H1 (cell line): ENCODE results near the gene NPPA. TPM values are rescaled to one million over a fixed set of nuclear protein-coding genes. Genes with fewer than 3 reads are reported as not detected.

Source experiments
- CTCF ChIA-PET: fragments of 300-600 bp; sonication (Branson Sonifier 250); formaldehyde crosslinking; loops from one replicate; lab custom pipeline; 2021; ENCODE audit not compliant: partially characterized antibody; lab: Charles Lee
- POLR2A ChIA-PET: fragments of 300-600 bp; sonication (Branson Sonifier 250); formaldehyde crosslinking; loops from one replicate; lab custom pipeline; 2021; ENCODE audit warnings: inconsistent platforms; ENCODE audit not compliant: partially characterized antibody; lab: Charles Lee
- DNase-seq, 2 experiments: peaks; one replicate each; pipeline versions ENCODE4 v3.0.0 to v3.0.0-alpha.2; 2010 to 2022; ENCODE audit warnings: low spot score in 2 of 2, low read depth in 1 of 2, mixed read lengths in 1 of 2
- FAIRE-seq: peaks from 2 replicates; lab custom pipeline; 2011; peaks lifted over from hg19 to GRCh38; lab: Jason Lieb, UNC
- H2AFZ ChIP-seq: 2 replicates; pipeline ENCODE4 v1.8.1; 2012; ENCODE audit warnings: low read length, inconsistent platforms
- H2AK5ac ChIP-seq: 2 replicates; pipeline ENCODE4 v1.6.1; 2013; ENCODE audit warnings: low read depth, low read length
- H2BK120ac ChIP-seq: replicated peaks from 2 replicates; pipeline ENCODE3; 2013; ENCODE audit warnings: low read depth, low read length, inconsistent platforms
- H2BK12ac ChIP-seq: 2 replicates; pipeline ENCODE4 v1.6.1; 2013; ENCODE audit warnings: low read depth, low read length
- H2BK15ac ChIP-seq: 2 replicates; pipeline ENCODE4 v1.6.1; 2013; ENCODE audit warnings: low read length
- H2BK20ac ChIP-seq: 2 replicates; pipeline ENCODE4 v1.6.1; 2013; ENCODE audit warnings: low read length
- H2BK5ac ChIP-seq: 2 replicates; pipeline ENCODE4 v1.6.1; 2013; ENCODE audit warnings: low read depth, low read length
- H3K14ac ChIP-seq: 2 replicates; pipeline ENCODE4 v1.6.1; 2013; ENCODE audit warnings: inconsistent platforms; ENCODE audit not compliant: insufficient read length
- H3K18ac ChIP-seq: 2 replicates; pipeline ENCODE4 v1.6.1; 2013; ENCODE audit warnings: low read length; ENCODE audit errors: extremely low read depth
- H3K23ac ChIP-seq: 2 replicates; pipeline ENCODE4 v1.6.1; 2013; ENCODE audit warnings: inconsistent platforms; ENCODE audit not compliant: insufficient read length
- H3K23me2 ChIP-seq: 2 replicates; pipeline ENCODE4 v1.6.1; 2013; ENCODE audit warnings: low read depth, low read length
- H3K27ac ChIP-seq: 2 replicates; pipeline ENCODE4 v1.6.1; 2011; ENCODE audit warnings: low read depth, low read length, inconsistent platforms
- H3K27me3 ChIP-seq, 4 experiments: replicated peaks in 1 of 4; 1 replicate in 1 of 4; 2 replicates in 3 of 4; pipeline versions ENCODE4 v1.6.1 to v1.8.1; 2011 to 2013; ENCODE audit warnings: low read length in 3 of 4, mild to moderate bottlenecking in 3 of 4, inconsistent platforms in 2 of 4, mixed read lengths in 2 of 4, moderate library complexity in 1 of 4; ENCODE audit not compliant: control insufficient read depth in 3 of 4, insufficient read depth in 3 of 4; ENCODE audit errors: extremely low read depth in 1 of 4
- H3K36me3 ChIP-seq, 4 experiments: 2 replicates each; pipeline versions ENCODE4 v1.6.1 to v1.8.1; 2011 to 2013; ENCODE audit warnings: mild to moderate bottlenecking in 4 of 4, low read length in 3 of 4, moderate library complexity in 2 of 4, control low read depth in 1 of 4, inconsistent platforms in 1 of 4; ENCODE audit not compliant: insufficient read depth in 4 of 4, control insufficient read depth in 2 of 4
- H3K4ac ChIP-seq: replicated peaks from 2 replicates; pipeline ENCODE3; 2013; ENCODE audit warnings: low read length, low read depth, mixed read lengths, inconsistent platforms; ENCODE audit not compliant: insufficient read length
- H3K4me1 ChIP-seq, 4 experiments: replicated peaks in 1 of 4; 1 replicate in 1 of 4; 2 replicates in 3 of 4; pipeline versions ENCODE4 v1.6.1 to v1.8.1; 2011 to 2013; ENCODE audit warnings: low read length in 3 of 4, inconsistent platforms in 2 of 4, mixed read lengths in 1 of 4; ENCODE audit not compliant: insufficient read depth in 4 of 4, control insufficient read depth in 3 of 4
- H3K4me2 ChIP-seq, 2 experiments: 2 replicates each; pipeline versions ENCODE4 v1.6.1 to v1.8.1; 2011 to 2013; ENCODE audit warnings: low read depth in 2 of 2, low read length in 2 of 2, control low read depth in 1 of 2, inconsistent platforms in 1 of 2, mild to moderate bottlenecking in 1 of 2; ENCODE audit not compliant: insufficient read depth in 1 of 2
- H3K4me3 ChIP-seq, 4 experiments: fragments of 200-600, 300-600 bp in 1 of 4; sonication (generic), shearing (Covaris generic), sonication (Bioruptor Twin) in 1 of 4; 2 replicates each; pipeline versions ENCODE4 v1.5.1 to v1.8.1; 2011 to 2016; ENCODE audit warnings: low read length in 4 of 4, low read depth in 3 of 4, control low read depth in 2 of 4, inconsistent platforms in 2 of 4, mild to moderate bottlenecking in 2 of 4, mixed read lengths in 1 of 4, moderate library complexity in 1 of 4; ENCODE audit not compliant: insufficient read depth in 2 of 4; ENCODE audit errors: extremely low read depth in 1 of 4
- H3K56ac ChIP-seq: replicated peaks from 2 replicates; pipeline ENCODE3; 2013; ENCODE audit warnings: low read depth, mild to moderate bottlenecking, mixed read lengths, low read length, inconsistent platforms; ENCODE audit not compliant: insufficient read length
- H3K79me1 ChIP-seq: 2 replicates; pipeline ENCODE4 v1.6.1; 2013; ENCODE audit warnings: low read depth, low read length, control low read depth
- H3K79me2 ChIP-seq, 2 experiments: 2 replicates each; pipeline versions ENCODE4 v1.6.1 to v1.8.1; 2012 to 2013; ENCODE audit warnings: low read length in 2 of 2, mild to moderate bottlenecking in 2 of 2, inconsistent platforms in 1 of 2; ENCODE audit not compliant: insufficient read depth in 2 of 2, control insufficient read depth in 1 of 2
- H3K9ac ChIP-seq, 4 experiments: replicated peaks in 1 of 4; 1 replicate in 1 of 4; 2 replicates in 3 of 4; pipeline versions ENCODE4 v1.6.1 to v1.8.1; 2011 to 2013; ENCODE audit warnings: low read depth in 3 of 4, low read length in 3 of 4, control low read depth in 2 of 4, mild to moderate bottlenecking in 2 of 4, moderate library complexity in 2 of 4, inconsistent platforms in 1 of 4; ENCODE audit errors: extremely low read depth in 1 of 4
- H3K9me3 ChIP-seq, 2 experiments: 2 replicates each; pipeline versions ENCODE4 v1.6.1 to v1.8.1; 2012 to 2013; ENCODE audit warnings: mild to moderate bottlenecking in 2 of 2, moderate library complexity in 2 of 2, control low read depth in 1 of 2, inconsistent platforms in 1 of 2, low read depth in 1 of 2, low read length in 1 of 2, mixed read lengths in 1 of 2; ENCODE audit not compliant: insufficient read depth in 2 of 2
- H4K20me1 ChIP-seq, 2 experiments: replicated peaks in 1 of 2; 2 replicates each; pipeline versions ENCODE3 to v1.8.1; 2011 to 2013; ENCODE audit warnings: inconsistent platforms in 2 of 2, low read length in 2 of 2, mild to moderate bottlenecking in 1 of 2; ENCODE audit not compliant: insufficient read depth in 2 of 2, control insufficient read depth in 1 of 2
- H4K5ac ChIP-seq: 2 replicates; pipeline ENCODE4 v1.6.1; 2013; ENCODE audit warnings: low read length, low read depth, mixed read lengths, inconsistent platforms; ENCODE audit not compliant: insufficient read length
- H4K8ac ChIP-seq: 2 replicates; pipeline ENCODE4 v1.8.0; 2013; ENCODE audit warnings: mild to moderate bottlenecking, moderate library complexity, low read length, inconsistent platforms; ENCODE audit not compliant: insufficient read depth; ENCODE audit errors: extremely low read depth
- H4K91ac ChIP-seq: replicated peaks from 2 replicates; pipeline ENCODE3; 2013; ENCODE audit warnings: low read length, mixed read lengths, inconsistent platforms; ENCODE audit not compliant: insufficient read length
- JUND ChIP-seq: IDR thresholded peaks from 2 replicates; pipeline ENCODE4 v1.6.1; 2011; ENCODE audit warnings: mild to moderate bottlenecking, improper control_type of control experiment, low read length
- RAD21 ChIP-seq, 2 experiments: IDR thresholded peaks in 1 of 2; conservative IDR thresholded peaks in 1 of 2; 2 replicates each; pipeline ENCODE4 v1.6.1; 2011; ENCODE audit warnings: low read depth in 2 of 2, low read length in 2 of 2, improper control_type of control experiment in 1 of 2, inconsistent platforms in 1 of 2, mild to moderate bottlenecking in 1 of 2, moderate library complexity in 1 of 2
- RXRA ChIP-seq: IDR thresholded peaks from 2 replicates; pipeline ENCODE4 v1.6.1; 2011; ENCODE audit warnings: low read depth, mild to moderate bottlenecking, low read length, moderate library complexity; ENCODE audit not compliant: insufficient read depth
- WGBS, 2 experiments: shearing (Covaris generic) in 1 of 2; methylation state at CpG; one replicate each; pipeline versions ENCODE4 v1.1.6 to v1.1.7; 2013 to 2015; ENCODE audit warnings: low lambda C conversion rate in 2 of 2, mixed read lengths in 2 of 2, inconsistent platforms in 1 of 2, low coverage in 1 of 2, missing lambda C conversion rate in 1 of 2; ENCODE audit not compliant: insufficient replicate concordance in 2 of 2, insufficient coverage in 1 of 2, insufficient read length in 1 of 2; ENCODE audit errors: extremely low coverage in 1 of 2, missing lambda C conversion rate in 1 of 2; 5-methylcytosine and 5-hydroxymethylcytosine counted together
- polyA plus RNA-seq, 7 experiments: library from polyadenylated mRNA; depleted of rRNA in 3 of 7; stranded (reverse) in 5 of 7; unstranded in 2 of 7; fragments of >200 nt in 5 of 7; fragments of 200-250 nt in 2 of 7; gene quantifications; 1 replicate in 5 of 7; 2 replicates in 1 of 7; 4 replicates in 1 of 7; pipeline versions ENCODE4 v1.2.1 to v1.2.3, GENCODE V29; 2011 to 2013; ENCODE audit warnings: missing spikeins in 2 of 7, mixed read lengths in 2 of 7
- total RNA-seq: library from RNA; stranded (reverse); fragmentation: NEBNext Ultra II Directional; extraction: Animal tissue kit (Norgen Biotek cat#: 25700); gene quantifications from 2 replicates; pipeline ENCODE4 v1.2.1, GENCODE V29; 2021

NPPA gene
- total and polyA plus RNA-seq, 2 of the 8 experiments (the other 6 are each of a cell fraction or from before 2014, with no cell fraction given): not detected

DNA sequence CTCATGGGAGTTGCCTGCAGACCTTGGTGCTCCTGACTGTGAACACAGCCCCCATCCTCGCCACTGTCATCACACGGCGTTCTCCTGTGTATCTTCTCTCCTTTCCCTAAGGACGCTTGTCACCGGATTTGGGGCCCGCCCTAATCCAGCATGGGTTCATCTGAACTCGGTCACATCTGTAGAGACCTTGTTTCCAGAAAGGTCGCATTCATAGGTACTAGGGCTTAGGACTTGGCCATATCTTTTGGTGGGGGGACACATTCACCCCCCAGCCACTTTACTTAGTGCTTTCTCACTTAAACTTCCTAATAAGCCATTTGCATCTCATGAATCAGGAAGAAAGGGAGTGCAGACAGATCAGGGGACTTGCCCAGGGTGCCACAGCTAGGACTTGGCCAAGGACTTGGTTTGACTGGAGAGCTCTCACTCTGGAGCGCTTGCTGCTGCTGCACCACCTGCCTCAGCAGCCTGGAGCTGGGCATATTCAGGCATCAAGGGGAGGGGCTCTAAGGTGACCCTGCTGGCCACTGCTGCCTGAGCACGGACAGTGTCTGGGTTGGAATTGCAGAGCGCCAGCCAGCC is 9.7 kb downstream of the NPPA start:
- no peak overlapping the region for H3K14ac ChIP-seq
- H3K36me3 ChIP-seq: peaks cover 56 to 89% (median 84%) of the 10 kb centered on the region in 4 experiments
- ChIA-PET CTCF (interaction anchor here (0.7 to 8.8 kb wide), 36 partner anchors 9 to 303 kb away, joined by 3 to 67 read pairs (median 4); partner anchors contain the start of gene NPPA), POLR2A (interaction anchor here (1.2 to 8.1 kb wide), 5 partner anchors 10 to 70 kb away, joined by 4 to 72 read pairs (median 5); partner anchors contain the start of gene NPPA)
- H4K91ac ChIP-seq: no peak overlapping the region
- H2AK5ac ChIP-seq: no peak overlapping the region
- H3K4ac ChIP-seq: no peak overlapping the region
- H3K4me3 ChIP-seq: no peak overlapping the region
- no peak overlapping the region for H3K27ac ChIP-seq
- no peak overlapping the region; the same call in 1 of the 2 replicates for H4K8ac ChIP-seq
- no peaks in the 10 kb centered on the region for H3K23me2 ChIP-seq
- H3K4me2 ChIP-seq: no peak overlapping the region
- no peak overlapping the region for H2BK15ac ChIP-seq
- H2AFZ ChIP-seq: no peak overlapping the region
- no peaks in the 10 kb centered on the region for H3K79me1 ChIP-seq
- H3K4me1 ChIP-seq: no peaks in the 10 kb centered on the region
- H3K9me3 ChIP-seq: no peaks in the 10 kb centered on the region
- H4K5ac ChIP-seq: no peak overlapping the region
- H3K9ac ChIP-seq: no peak overlapping the region
- no peak overlapping the region for H2BK120ac ChIP-seq
- 89% methylated on average over 11 of the region's 11 CpGs; no CpG with 5 or more reads in 1 of the 2 experiments for WGBS, 2 experiments
- peaks cover 15 to 21% of the 10 kb centered on the region in 2 experiments for H4K20me1 ChIP-seq
- H2BK20ac ChIP-seq: no peak overlapping the region
- FAIRE-seq: no peak
- DNase-seq: no peak
- H3K23ac ChIP-seq: no peak overlapping the region
- no peak overlapping the region for H2BK5ac ChIP-seq
- no peak overlapping the region for H3K56ac ChIP-seq
- no peaks in the 10 kb centered on the region for H3K27me3 ChIP-seq
- H2BK12ac ChIP-seq: no peak overlapping the region
- no peaks in the 10 kb centered on the region for H3K79me2 ChIP-seq
- H3K18ac ChIP-seq: no peak overlapping the region
- TF ChIP-seq RXRA (no peak), JUND (no peak), RAD21 (IDR thresholded peaks at IDR 0.05 in 1 of 2, conservative IDR thresholded peaks at IDR 0.05 in 1 of 2; ENCODE audit: low read depth in 2 of 2, low read length in 2 of 2) (no peak)
